IgD-negative memory B cell (primary cell): ENCODE data around the gene URGCP. TPM values are rescaled to one million over a fixed set of nuclear protein-coding genes. Genes with fewer than 3 reads are reported as not detected.
"Not testable (repeated sequence)": the region's sequence is repeated elsewhere in the genome, so short reads cannot be mapped to it uniquely, and the experiment has no call there.

ENCODE experiments used
- H3K27ac Mint-ChIP-seq, 3 donors: one replicate each; pipeline ENCODE4 v1.8.0; 2020 to 2022; ENCODE audit warnings: mild to moderate bottlenecking in 3 of 3, mixed read lengths in 3 of 3, moderate library complexity in 1 of 3
- H3K27me3 Mint-ChIP-seq: one replicate; pipeline ENCODE4 v1.8.0; 2021; ENCODE audit warnings: mixed read lengths
- H3K36me3 Mint-ChIP-seq: one replicate; pipeline ENCODE4 v1.8.0; 2020; ENCODE audit warnings: mild to moderate bottlenecking, mixed read lengths
- H3K4me1 Mint-ChIP-seq, 3 donors: one replicate each; pipeline ENCODE4 v1.8.0; 2020 to 2022; ENCODE audit warnings: mixed read lengths in 3 of 3, mild to moderate bottlenecking in 1 of 3
- H3K4me3 Mint-ChIP-seq, 4 donors: one replicate each; pipeline ENCODE4 v1.8.0; 2020 to 2022; ENCODE audit warnings: mild to moderate bottlenecking in 4 of 4, mixed read lengths in 4 of 4, moderate library complexity in 3 of 4
- H3K9me3 Mint-ChIP-seq, 3 donors: one replicate each; pipeline ENCODE4 v1.8.0; 2020 to 2021; ENCODE audit warnings: mixed read lengths in 3 of 3, mild to moderate bottlenecking in 1 of 3
- polyA plus RNA-seq: library from polyadenylated mRNA; unstranded; fragments of 300-500 nt; fragmentation: Illumina TruSeq; gene quantifications from one replicate; pipeline ENCODE4 v1.2.3, GENCODE V29; 2021

Gene URGCP
- polyA plus RNA-seq, 1 donor from 2014 or later, result 24.4 TPM

DNA sequence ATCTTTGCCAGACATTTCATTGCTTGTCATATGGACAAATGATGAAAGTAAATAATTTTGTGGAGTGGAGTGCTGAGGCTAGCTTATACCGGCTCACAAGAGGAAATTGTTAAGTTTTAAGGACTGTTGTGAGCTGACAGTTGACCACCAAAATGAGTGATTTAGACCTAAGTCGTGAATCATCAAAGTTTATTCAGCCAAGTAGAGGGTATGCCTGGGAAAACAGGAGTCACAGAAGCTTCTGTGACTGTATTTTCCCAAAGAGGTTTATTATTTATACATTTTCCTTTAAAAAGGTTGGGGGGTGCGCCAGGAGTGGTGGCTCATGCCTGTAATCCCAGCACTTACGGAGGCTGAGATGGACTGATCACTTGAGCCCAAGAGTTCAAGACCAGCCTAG lies 58.9 kb downstream of the URGCP start:
- peaks cover 2% of the 10 kb centered on the region for H3K27me3 Mint-ChIP-seq
- H3K4me1 Mint-ChIP-seq, result no peaks in the 10 kb centered on the region
- no peaks in the 10 kb centered on the region for H3K36me3 Mint-ChIP-seq
- H3K9me3 Mint-ChIP-seq, result no peaks in the 10 kb centered on the region
- no peak overlapping the region for H3K4me3 Mint-ChIP-seq
- H3K27ac Mint-ChIP-seq, result no peak overlapping the region

DNA sequence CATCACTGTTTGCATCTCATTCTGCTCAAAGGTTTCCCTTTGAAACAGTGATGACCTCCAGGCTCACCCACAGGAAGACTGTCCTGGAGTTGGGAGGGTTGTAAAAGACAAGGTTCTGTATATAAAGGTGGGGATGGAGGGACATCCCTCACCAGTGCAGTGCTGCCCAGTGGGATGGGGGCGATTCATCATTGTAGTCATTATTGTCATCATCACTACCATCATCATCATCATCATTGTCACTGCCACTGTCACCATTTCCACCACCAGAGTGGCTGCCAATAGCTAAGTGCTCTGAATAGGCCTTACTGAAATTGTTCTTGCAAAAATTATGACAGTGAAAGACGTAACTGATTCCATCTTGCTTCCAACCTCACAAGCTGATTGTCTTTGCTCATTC lies 61.7 kb downstream of the URGCP start:
- H3K36me3 Mint-ChIP-seq, result no peaks in the 10 kb centered on the region
- H3K9me3 Mint-ChIP-seq, result no peaks in the 10 kb centered on the region
- no peak overlapping the region for H3K4me3 Mint-ChIP-seq
- H3K27ac Mint-ChIP-seq, result no peak overlapping the region
- H3K27me3 Mint-ChIP-seq, result peaks cover 2% of the 10 kb centered on the region
- no peaks in the 10 kb centered on the region for H3K4me1 Mint-ChIP-seq

DNA sequence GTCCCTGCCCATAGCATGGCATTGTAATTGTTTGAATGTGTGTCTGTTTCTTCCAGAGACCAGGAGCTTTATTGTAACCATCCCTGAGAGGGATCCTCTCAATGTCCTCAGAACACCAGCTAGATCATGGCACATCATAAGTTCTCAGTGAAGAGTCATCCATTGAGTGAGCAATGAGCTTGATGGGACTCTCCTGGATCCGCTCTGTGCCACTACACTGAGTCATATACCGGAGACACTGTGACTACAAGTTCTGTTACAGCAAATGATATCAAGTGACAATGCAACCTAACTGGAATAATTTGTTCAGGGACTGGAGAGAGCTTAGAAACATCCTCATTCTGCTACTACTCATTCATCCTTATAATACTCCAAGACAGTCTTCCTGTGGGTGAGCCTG lies 62.1 kb downstream of the URGCP start:
- no peaks in the 10 kb centered on the region for H3K4me1 Mint-ChIP-seq
- no peaks in the 10 kb centered on the region for H3K36me3 Mint-ChIP-seq
- no peak overlapping the region for H3K27ac Mint-ChIP-seq
- peaks cover 2% of the 10 kb centered on the region for H3K27me3 Mint-ChIP-seq
- no peaks in the 10 kb centered on the region for H3K9me3 Mint-ChIP-seq
- H3K4me3 Mint-ChIP-seq, result no peak overlapping the region

DNA sequence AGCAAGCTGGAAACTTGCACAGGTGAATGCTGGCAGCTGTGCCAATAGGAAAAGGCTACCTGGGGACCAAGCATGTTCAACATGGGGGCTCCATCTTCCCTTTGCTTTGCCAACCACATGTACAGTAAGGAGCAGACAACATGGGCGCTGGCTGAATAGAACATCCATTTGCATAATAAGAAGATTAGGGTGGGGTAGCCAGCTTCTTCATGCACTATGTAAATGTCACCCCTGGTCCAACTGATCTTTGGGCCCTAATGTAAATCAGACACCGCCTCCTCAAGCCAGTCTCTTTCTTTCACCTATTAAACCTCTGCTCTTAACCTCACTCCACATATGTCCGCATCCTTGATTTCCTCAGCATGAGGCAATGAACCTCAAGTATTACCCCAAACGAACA lies 63.1 kb downstream of the URGCP start:
- H3K27ac Mint-ChIP-seq, result no peak overlapping the region
- no peaks in the 10 kb centered on the region for H3K36me3 Mint-ChIP-seq
- peaks cover 2% of the 10 kb centered on the region for H3K27me3 Mint-ChIP-seq
- H3K4me3 Mint-ChIP-seq, result no peak overlapping the region
- H3K4me1 Mint-ChIP-seq, result peaks cover 3 to 7% (median 4%) of the 10 kb centered on the region in 3 donors
- no peaks in the 10 kb centered on the region for H3K9me3 Mint-ChIP-seq

GRCh38 chr7:43838201-43838658 lies 68.2 kb downstream of the URGCP start:
- H3K36me3 Mint-ChIP-seq, result no peaks in the 10 kb centered on the region
- H3K9me3 Mint-ChIP-seq, result peaks cover 0 to 1% (median 0%) of the 10 kb centered on the region in 3 donors
- peak overlapping the region in 1 of 3 donors; percentile 3 for H3K27ac Mint-ChIP-seq
- H3K4me3 Mint-ChIP-seq, result peak overlapping the region in 3 of 4 donors; percentile 38 to 81 (median 48)
- no peaks in the 10 kb centered on the region for H3K27me3 Mint-ChIP-seq
- peaks cover 14 to 21% (median 16%) of the 10 kb centered on the region in 3 donors for H3K4me1 Mint-ChIP-seq

DNA sequence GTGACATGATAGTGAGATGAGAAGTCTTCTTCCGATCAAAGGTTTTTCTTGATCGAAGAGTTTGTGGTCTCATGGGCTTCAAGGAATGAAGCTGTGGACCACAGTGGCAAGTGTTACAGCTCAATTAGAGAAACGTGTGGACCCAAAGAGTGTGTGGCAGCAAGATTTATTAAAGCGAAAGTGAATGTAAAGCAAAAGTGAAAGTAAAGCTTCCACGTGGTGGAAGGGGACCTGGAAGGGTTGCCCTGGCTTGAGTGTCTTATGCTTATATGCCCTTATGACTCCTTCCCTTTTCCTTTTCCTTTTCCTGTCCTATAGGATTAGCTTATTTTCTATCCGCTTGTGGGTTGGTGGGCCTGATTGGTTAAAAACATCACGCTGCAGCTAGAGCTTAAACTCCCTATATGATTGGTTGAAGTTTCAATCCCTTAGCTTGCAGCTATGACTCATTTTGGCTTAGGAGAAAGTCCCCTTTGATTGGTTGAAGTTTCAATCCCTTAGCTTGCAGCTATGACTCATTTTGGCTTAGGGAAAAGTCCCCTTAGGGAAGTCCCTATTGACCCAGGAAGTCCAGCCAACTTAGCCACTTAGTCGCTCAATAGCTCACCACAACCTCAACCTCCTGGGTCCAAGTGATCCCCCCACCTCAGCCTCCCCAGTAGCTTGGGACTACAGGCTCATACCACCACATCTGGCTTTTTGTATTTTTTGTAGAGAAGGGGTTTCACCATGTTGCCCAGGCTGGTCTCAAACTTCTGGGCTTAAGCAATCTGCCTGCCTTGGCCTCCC lies 71.7 kb downstream of the URGCP start:
- H3K4me3 Mint-ChIP-seq, result peak overlapping the region; percentile 77 to 95 (median 94)
- peaks cover 14 to 21% (median 16%) of the 10 kb centered on the region in 3 donors for H3K4me1 Mint-ChIP-seq

DNA sequence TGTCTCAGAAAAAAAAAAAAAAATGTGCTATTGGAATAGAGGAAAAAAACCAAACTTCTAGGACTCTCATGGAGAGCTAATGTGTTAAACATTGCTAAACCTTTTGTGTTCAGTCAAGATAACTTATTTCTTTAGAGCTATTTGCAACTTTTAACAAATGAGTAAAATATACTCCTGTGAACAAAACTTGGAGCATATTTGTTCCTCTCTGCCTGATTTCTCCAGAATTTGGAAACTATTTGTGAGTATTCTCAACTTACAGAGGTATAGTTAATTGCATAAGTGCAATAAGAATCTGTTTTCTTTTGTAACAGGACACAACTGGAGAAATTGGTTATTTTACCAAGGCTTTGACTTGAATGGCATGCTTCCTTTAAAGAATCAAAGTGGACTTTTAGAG lies 75.5 kb downstream of the URGCP start:
- H3K27me3 Mint-ChIP-seq, H3K36me3 Mint-ChIP-seq, H3K4me3 Mint-ChIP-seq, H3K27ac Mint-ChIP-seq, H3K9me3 Mint-ChIP-seq: not testable (repeated sequence)
- H3K4me1 Mint-ChIP-seq, result peaks cover 7 to 14% (median 12%) of the 10 kb centered on the region in 3 donors

More for the DNA sequence above, 71.7 kb downstream of the URGCP start:
- Mint-ChIP-seq H3K9me3 (peaks cover 0 to 4% (median 0%) of the 10 kb centered on the region in 3 donors), H3K27me3 (no peaks in the 10 kb centered on the region), H3K27ac (peak overlapping the region; percentile 75 to 96 (median 94)), H3K36me3 (no peaks in the 10 kb centered on the region)

Other genes starting within 250 kb of the URGCP start
- gene COA1, start 177.1 kb downstream of the URGCP start, polyA plus RNA-seq, result 48.5 TPM
- gene BLVRA, start 147.9 kb downstream of the URGCP start, polyA plus RNA-seq, result 34.4 TPM
- gene MRPS24, start 37.1 kb downstream of the URGCP start, polyA plus RNA-seq, result 136 TPM
- 15.1 TPM for gene UBE2D4, start 19.8 kb upstream of the URGCP start, polyA plus RNA-seq
- 0.10 TPM for gene SPDYE1, start 91.3 kb upstream of the URGCP start, polyA plus RNA-seq
- 384 TPM for gene DBNL, start 138.1 kb upstream of the URGCP start, polyA plus RNA-seq
- not detected for gene PGAM2, start 159.0 kb upstream of the URGCP start, polyA plus RNA-seq
- 42.0 TPM for gene POLM, start 175.9 kb upstream of the URGCP start, polyA plus RNA-seq
- 3.7 TPM for gene AEBP1, start 197.7 kb upstream of the URGCP start, polyA plus RNA-seq
- 88.5 TPM for gene POLD2, start 217.0 kb upstream of the URGCP start, polyA plus RNA-seq
- not detected for gene MYL7, start 234.7 kb upstream of the URGCP start, polyA plus RNA-seq